K562 treated with DMSO at 1 percent for 4 hours (cell line): ENCODE results near the gene STOM. TPM values are rescaled to one million over a fixed set of nuclear protein-coding genes. Genes with fewer than 3 reads are reported as not detected.

Source experiments
- total RNA-seq: library from RNA; unstranded; fragments of 300-600 nt; gene quantifications from 2 replicates; pipeline ENCODE4 v1.2.3, GENCODE V29; 2022; ENCODE audit not compliant: insufficient read depth

STOM gene
- 23.1 and 29.6 TPM in 2 replicates for total RNA-seq

DNA sequence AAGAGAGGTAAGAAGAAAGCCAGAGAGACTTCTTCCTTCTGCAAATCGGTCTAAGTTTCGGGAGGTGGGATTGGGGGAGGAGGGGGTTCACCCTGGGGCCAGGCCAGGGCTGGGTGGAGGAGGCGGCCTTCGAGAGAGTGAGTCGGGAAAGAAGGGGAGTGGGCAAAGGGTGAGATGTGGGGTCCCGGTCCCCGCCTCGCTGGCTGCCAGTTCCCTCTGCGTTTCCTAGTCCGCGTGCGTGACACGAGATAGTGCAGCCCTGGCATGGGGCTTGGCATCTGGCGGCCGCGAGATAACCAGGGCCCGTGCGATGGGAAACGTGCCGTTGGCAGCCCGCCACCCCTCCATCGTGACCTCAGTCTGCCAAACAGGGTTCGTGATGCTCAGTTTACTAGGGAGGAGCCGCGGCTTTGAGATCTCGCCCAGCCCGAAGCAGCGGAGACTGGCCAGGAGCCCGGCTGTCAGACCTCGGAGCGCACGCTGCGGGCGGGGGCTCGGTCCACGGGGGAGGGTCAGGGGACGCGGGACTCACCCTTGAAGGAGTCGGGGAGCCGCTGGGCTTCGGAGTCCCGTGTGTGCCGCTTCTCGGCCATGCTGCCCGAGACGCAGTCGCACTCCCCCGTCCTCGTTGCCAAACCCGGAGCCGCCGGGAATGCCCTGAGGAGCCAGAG, at the start of gene STOM:
STOM (minus strand) TSS at position 656 of the 671 bp plus-strand sequence; CDS start at position 593, 63 bp downstream.

Other genes starting within 250 kb of the STOM start
- gene RAB14, start 168.4 kb downstream of the STOM start, total RNA-seq, result 22.8 and 25.3 TPM in 2 replicates
- gene GSN, start 102.1 kb downstream of the STOM start, total RNA-seq, result 41.5 and 42.5 TPM in 2 replicates
- not detected in 2 replicates for gene GGTA1, start 129.6 kb upstream of the STOM start, total RNA-seq